Lower lobe of right lung (tissue), 2 donors: ENCODE results near the gene ANO7. TPM values are rescaled to one million over a fixed set of nuclear protein-coding genes. Genes with fewer than 3 reads are reported as not detected.

ENCODE experiments used
- ATAC-seq, 2 donors: fragments of 200-7000 bp; cut with Tn5 transposase; one replicate each; pipeline ENCODE4 v1.9.1; 2020 to 2022; ENCODE audit warnings: mild to moderate bottlenecking in 2 of 2, moderate library complexity in 2 of 2
- DNase-seq: peaks from one replicate; pipeline ENCODE4 v3.0.0-alpha.2; 2020
- H3K27ac ChIP-seq: fragments of 200-600 bp; one replicate; pipeline ENCODE4 v1.8.0; 2022
- H3K27me3 ChIP-seq: fragments of 200-600 bp; one replicate; pipeline ENCODE4 v1.8.0; 2022; ENCODE audit warnings: low read depth
- H3K36me3 ChIP-seq: fragments of 200-600 bp; one replicate; pipeline ENCODE4 v1.8.0; 2022; ENCODE audit warnings: mild to moderate bottlenecking
- H3K4me1 ChIP-seq: fragments of 200-600 bp; one replicate; pipeline ENCODE4 v1.8.0; 2022
- H3K4me3 ChIP-seq: fragments of 200-600 bp; one replicate; pipeline ENCODE4 v1.8.0; 2022; ENCODE audit warnings: mild to moderate bottlenecking
- H3K9me3 ChIP-seq: fragments of 200-600 bp; one replicate; pipeline ENCODE4 v1.8.0; 2022
- CTCF ChIP-seq: fragments of 200-600 bp; IDR thresholded peaks from one replicate; pipeline ENCODE4 v1.8.0; 2022; ENCODE audit warnings: antibody characterized with exemption, mild to moderate bottlenecking
- intact Hi-C: fragments of 100-400 bp; cut with DNase I; formaldehyde crosslinking; loops from one replicate; pipeline ENCODE4 v1.11.0; 2022
- total RNA-seq: library from RNA; stranded (reverse); fragmentation: NEBNext Ultra II Directional; extraction: Animal tissue kit (Norgen Biotek cat#: 25700); gene quantifications from one replicate; pipeline ENCODE4 v1.2.1, GENCODE V29; 2021
- donor health status: DM: no; HTN: yes; CAD: no; lungs with severe emphysema.

ANO7 gene
- total RNA-seq, 1 donor from 2014 or later = 1.3 TPM

- TF ChIP-seq CTCF = no peak
- Histone ChIP-seq H3K9me3 (no peaks in the 10 kb centered on the region), H3K36me3 (no peaks in the 10 kb centered on the region), H3K27ac (no peak overlapping the region), H3K4me1 (no peaks in the 10 kb centered on the region), H3K4me3 (no peak overlapping the region), H3K27me3 (no peaks in the 10 kb centered on the region)
- DNase-seq (peak; percentile 20), ATAC-seq (no peak)
- intact Hi-C loops = no loop called here
Measured at GRCh38 chr2:241197947-241198346, 9.5 kb downstream of the ANO7 start.

- no peak for TF ChIP-seq CTCF
- no peaks in the 10 kb centered on the region for H3K27me3 ChIP-seq
- no peaks in the 10 kb centered on the region for H3K9me3 ChIP-seq
- DNase-seq (peak; percentile 34), ATAC-seq (no peak)
- H3K4me3 ChIP-seq = no peak overlapping the region
- intact Hi-C loops = no loop called here
- no peaks in the 10 kb centered on the region for H3K36me3 ChIP-seq
- no peaks in the 10 kb centered on the region for H3K4me1 ChIP-seq
- H3K27ac ChIP-seq = no peak overlapping the region
Measured at GRCh38 chr2:241198381-241199279, 10.2 kb downstream of the ANO7 start.

- intact Hi-C loops = no loop called here
- no peak for DNase-seq
- TF ChIP-seq CTCF = no peak
- no peaks in the 10 kb centered on the region for H3K36me3 ChIP-seq
- no peak for ATAC-seq
- no peaks in the 10 kb centered on the region for H3K27me3 ChIP-seq
- H3K4me1 ChIP-seq = no peaks in the 10 kb centered on the region
- no peaks in the 10 kb centered on the region for H3K9me3 ChIP-seq
- H3K27ac ChIP-seq = no peak overlapping the region
- H3K4me3 ChIP-seq = no peak overlapping the region
Measured at GRCh38 chr2:241199286-241199685, 10.8 kb downstream of the ANO7 start.

GRCh38 chr2:241199897-241200821, 11.7 kb downstream of the ANO7 start:
- Histone ChIP-seq H3K27me3 (no peaks in the 10 kb centered on the region), H3K36me3 (no peaks in the 10 kb centered on the region), H3K4me3 (no peak overlapping the region), H3K27ac (no peak overlapping the region), H3K4me1 (no peaks in the 10 kb centered on the region), H3K9me3 (no peaks in the 10 kb centered on the region)
- ATAC-seq (no peak), DNase-seq (no peak)
- TF ChIP-seq CTCF = no peak
- intact Hi-C loops = no loop called here

GRCh38 chr2:241200822-241201395, 12.4 kb downstream of the ANO7 start:
- H3K27me3 ChIP-seq = no peaks in the 10 kb centered on the region
- DNase-seq (no peak), ATAC-seq (no peak)
- H3K27ac ChIP-seq = no peak overlapping the region
- H3K4me3 ChIP-seq = no peak overlapping the region
- intact Hi-C loops = no loop called here
- H3K4me1 ChIP-seq = no peaks in the 10 kb centered on the region
- H3K36me3 ChIP-seq = no peaks in the 10 kb centered on the region
- no peaks in the 10 kb centered on the region for H3K9me3 ChIP-seq
- TF ChIP-seq CTCF = no peak
